H4 (cell line): ENCODE data around the gene SORCS2. TPM values are rescaled to one million over a fixed set of nuclear protein-coding genes. Genes with fewer than 3 reads are reported as not detected.

ENCODE experiments used
- DNase-seq: peaks from one replicate; pipeline ENCODE4 v3.0.0-alpha.2; 2015; ENCODE audit warnings: low spot score
- total RNA-seq: library from RNA; depleted of rRNA; stranded (reverse); fragments of >200 nt; shearing (Covaris generic); gene quantifications from 2 replicates; pipeline ENCODE4 v1.2.3, GENCODE V29; 2014

The SORCS2 gene
- total RNA-seq, 1 experiment from 2014 or later, result 0.02 TPM

- DNase-seq, result no peak
Measured at GRCh38 chr4:7470522-7471128, 278.3 kb downstream of the SORCS2 start.

GRCh38 chr4:7472442-7473013 is 280.2 kb downstream of the SORCS2 start:
- DNase-seq, result no peak

- no peak for DNase-seq
Measured at GRCh38 chr4:7473081-7473480, 280.7 kb downstream of the SORCS2 start.

GRCh38 chr4:7474320-7474719 is 282.0 kb downstream of the SORCS2 start:
- no peak for DNase-seq

- no peak for DNase-seq
Measured at GRCh38 chr4:7475207-7475606, 282.9 kb downstream of the SORCS2 start.

GRCh38 chr4:7476820-7477219 is 284.5 kb downstream of the SORCS2 start:
- no peak for DNase-seq

- no peak for DNase-seq
Measured at GRCh38 chr4:7477695-7478094, 285.4 kb downstream of the SORCS2 start.

GRCh38 chr4:7478665-7479064 is 286.3 kb downstream of the SORCS2 start:
- no peak for DNase-seq

GRCh38 chr4:7480423-7480822 is 288.1 kb downstream of the SORCS2 start:
- no peak for DNase-seq

- DNase-seq, result no peak
Measured at GRCh38 chr4:7481227-7481626, 288.9 kb downstream of the SORCS2 start.

- no peak for DNase-seq
Measured at GRCh38 chr4:7485096-7485495, 292.8 kb downstream of the SORCS2 start.

- no peak for DNase-seq
Measured at GRCh38 chr4:7486101-7486500, 293.8 kb downstream of the SORCS2 start.

- DNase-seq, result no peak
Measured at GRCh38 chr4:7487502-7487901, 295.2 kb downstream of the SORCS2 start.

- DNase-seq, result no peak
Measured at GRCh38 chr4:7487998-7488671, 295.8 kb downstream of the SORCS2 start.

- DNase-seq, result no peak
Measured at GRCh38 chr4:7491915-7492314, 299.6 kb downstream of the SORCS2 start.

- DNase-seq, result no peak
Measured at GRCh38 chr4:7498446-7499200, 306.3 kb downstream of the SORCS2 start.

GRCh38 chr4:7499661-7500060 is 307.3 kb downstream of the SORCS2 start:
- no peak for DNase-seq

- no peak for DNase-seq
Measured at GRCh38 chr4:7500404-7500803, 308.1 kb downstream of the SORCS2 start.

GRCh38 chr4:7501314-7501713 is 309.0 kb downstream of the SORCS2 start:
- DNase-seq, result no peak

GRCh38 chr4:7501873-7502272 is 309.5 kb downstream of the SORCS2 start:
- no peak for DNase-seq

- no peak for DNase-seq
Measured at GRCh38 chr4:7503559-7504249, 311.4 kb downstream of the SORCS2 start.
